IMR-90 (cell line): ENCODE results near the gene PRCD. TPM values are rescaled to one million over a fixed set of nuclear protein-coding genes. Genes with fewer than 3 reads are reported as not detected.

Experiments used
- ATAC-seq: fragments of 200-7000 bp; cut with Tn5 transposase; 2 replicates; pipeline ENCODE4 v1.9.1; 2020; ENCODE audit warnings: low read depth, mild to moderate bottlenecking, moderate library complexity
- BruUV-seq: library from RNA; stranded (reverse); fragments of 400-500 nt; replicated peaks from 2 replicates; lab custom pipeline; 2021; lab: Mats Ljungman, UMichigan
- CTCF ChIA-PET: fragments of 300-600 bp; formaldehyde crosslinking; extraction: SDS; loops from one replicate; lab custom pipeline; 2021; ENCODE audit warnings: antibody characterized with exemption; lab: Yijun Ruan, JAX
- POLR2A ChIA-PET: fragments of 300-600 bp; sonication (Branson Sonifier 250); formaldehyde crosslinking; loops from one replicate; lab custom pipeline; 2022; ENCODE audit warnings: antibody characterized with exemption; ENCODE audit not compliant: unreplicated experiment; lab: Charles Lee
- DNase-seq: peaks from one replicate; pipeline ENCODE4 v3.0.0; 2013
- H2AFZ ChIP-seq: replicated peaks from 2 replicates; pipeline ENCODE3; 2013; ENCODE audit warnings: low read length, mild to moderate bottlenecking; ENCODE audit not compliant: poor library complexity
- H2AK5ac ChIP-seq: 2 replicates; pipeline ENCODE4 v1.6.1; 2013; ENCODE audit warnings: low read depth, low read length, inconsistent platforms
- H2AK9ac ChIP-seq: replicated peaks from 2 replicates; pipeline ENCODE3; 2013; ENCODE audit warnings: mild to moderate bottlenecking, low read depth, low read length, moderate library complexity; ENCODE audit not compliant: poor library complexity
- H2BK120ac ChIP-seq: 2 replicates; pipeline ENCODE4 v1.6.1; 2013; ENCODE audit warnings: low read depth, low read length, inconsistent platforms
- H2BK15ac ChIP-seq: 3 replicates; pipeline ENCODE4 v1.6.1; 2013; ENCODE audit warnings: low read depth, low read length, inconsistent platforms
- H2BK20ac ChIP-seq: 2 replicates; pipeline ENCODE4 v1.6.1; 2013; ENCODE audit warnings: low read depth, mild to moderate bottlenecking, inconsistent platforms, low read length, moderate library complexity
- H2BK5ac ChIP-seq: 2 replicates; pipeline ENCODE4 v1.6.1; 2013; ENCODE audit warnings: mild to moderate bottlenecking, low read depth, low read length, inconsistent platforms; ENCODE audit not compliant: poor library complexity, severe bottlenecking
- H3K14ac ChIP-seq: replicated peaks from 2 replicates; pipeline ENCODE4 v1.6.1; 2013; ENCODE audit warnings: low read depth, low read length, inconsistent platforms
- H3K18ac ChIP-seq: 2 replicates; pipeline ENCODE4 v1.6.1; 2013; ENCODE audit warnings: low read depth, low read length, control low read depth
- H3K23ac ChIP-seq: 2 replicates; pipeline ENCODE4 v1.6.1; 2013; ENCODE audit warnings: low read depth, low read length, inconsistent platforms
- H3K27ac ChIP-seq: 2 replicates; pipeline ENCODE4 v1.5.1; 2013; ENCODE audit warnings: mild to moderate bottlenecking, control low read depth, low read length; ENCODE audit not compliant: insufficient read depth
- H3K27me3 ChIP-seq: 2 replicates; pipeline ENCODE4 v1.6.1; 2013; ENCODE audit warnings: low read length; ENCODE audit not compliant: control insufficient read depth, insufficient read depth
- H3K36me3 ChIP-seq: 2 replicates; pipeline ENCODE4 v1.6.1; 2013; ENCODE audit warnings: low read length, mixed read lengths; ENCODE audit not compliant: control insufficient read depth, insufficient read depth
- H3K4ac ChIP-seq: 2 replicates; pipeline ENCODE4 v1.6.1; 2013; ENCODE audit warnings: low read depth, low read length, inconsistent platforms
- H3K4me1 ChIP-seq: 2 replicates; pipeline ENCODE4 v1.6.1; 2013; ENCODE audit warnings: low read length, mixed read lengths; ENCODE audit not compliant: control insufficient read depth, insufficient read depth
- H3K4me2 ChIP-seq: 2 replicates; pipeline ENCODE4 v1.6.1; 2013; ENCODE audit warnings: low read depth, mild to moderate bottlenecking, control low read depth, low read length, moderate library complexity
- H3K4me3 ChIP-seq: 2 replicates; pipeline ENCODE4 v1.5.1; 2013; ENCODE audit warnings: low read depth, mild to moderate bottlenecking, control low read depth, low read length, moderate library complexity; ENCODE audit not compliant: insufficient read depth
- H3K56ac ChIP-seq: 2 replicates; pipeline ENCODE4 v1.6.1; 2013; ENCODE audit warnings: low read length, inconsistent platforms; ENCODE audit not compliant: insufficient read depth; ENCODE audit errors: extremely low read depth
- H3K79me1 ChIP-seq, 2 experiments: 2 replicates each; pipeline ENCODE4 v1.6.1; 2013; ENCODE audit warnings: low read length in 2 of 2, inconsistent platforms in 1 of 2, low read depth in 1 of 2
- H3K9ac ChIP-seq: 2 replicates; pipeline ENCODE4 v1.6.1; 2013; ENCODE audit warnings: low read depth, low read length, control low read depth
- H3K9me1 ChIP-seq: 2 replicates; pipeline ENCODE4 v1.6.1; 2013; ENCODE audit warnings: low read length, inconsistent platforms; ENCODE audit not compliant: insufficient read depth
- H3K9me3 ChIP-seq: 2 replicates; pipeline ENCODE4 v1.6.1; 2013; ENCODE audit warnings: low read length; ENCODE audit not compliant: control insufficient read depth, insufficient read depth
- H4K20me1 ChIP-seq: 2 replicates; pipeline ENCODE4 v1.6.1; 2013; ENCODE audit warnings: low read length, inconsistent platforms; ENCODE audit not compliant: insufficient read depth
- H4K5ac ChIP-seq: 2 replicates; pipeline ENCODE4 v1.6.1; 2013; ENCODE audit warnings: mild to moderate bottlenecking, low read depth, low read length, control low read depth
- H4K8ac ChIP-seq, 2 experiments: 2 replicates each; pipeline ENCODE4 v1.6.1; 2013; ENCODE audit warnings: low read depth in 2 of 2, low read length in 2 of 2, control low read depth in 1 of 2, inconsistent platforms in 1 of 2
- H4K91ac ChIP-seq: 2 replicates; pipeline ENCODE4 v1.6.1; 2013; ENCODE audit warnings: low read depth, low read length, inconsistent platforms; ENCODE audit not compliant: insufficient read depth
- BHLHE40 ChIP-seq: fragments of 150-350 bp; IDR thresholded peaks from 2 replicates; pipeline ENCODE4 v1.6.1; 2016; ENCODE audit warnings: mild to moderate bottlenecking, low read depth, low read length
- CEBPB ChIP-seq: IDR thresholded peaks from 2 replicates; pipeline ENCODE4 v1.6.1; 2012; ENCODE audit warnings: low read depth, low read length, improper control_type of control experiment
- CHD1 ChIP-seq: IDR thresholded peaks from 2 replicates; pipeline ENCODE4 v1.6.1; 2012; ENCODE audit warnings: low read depth, low read length, improper control_type of control experiment
- FOS ChIP-seq: fragments of 150-350 bp; IDR thresholded peaks from 2 replicates; pipeline ENCODE4 v1.6.1; 2016; ENCODE audit warnings: low read depth, low read length
- MAFK ChIP-seq: IDR thresholded peaks from 2 replicates; pipeline ENCODE4 v1.6.1; 2012; ENCODE audit warnings: low read depth, low read length, improper control_type of control experiment
- MAZ ChIP-seq: IDR thresholded peaks from 2 replicates; pipeline ENCODE4 v1.6.1; 2012; ENCODE audit warnings: low read depth, mild to moderate bottlenecking, low read length, improper control_type of control experiment, moderate library complexity, borderline replicate concordance
- MXI1 ChIP-seq: IDR thresholded peaks from 2 replicates; pipeline ENCODE4 v1.6.1; 2012; ENCODE audit warnings: low read depth, mild to moderate bottlenecking, low read length, moderate library complexity, borderline replicate concordance
- NFE2L2 ChIP-seq: fragments of 150-350 bp; IDR thresholded peaks from 2 replicates; pipeline ENCODE4 v1.6.1; 2016; ENCODE audit warnings: low read depth, mild to moderate bottlenecking, low read length
- POLR2A ChIP-seq: IDR thresholded peaks from 2 replicates; pipeline ENCODE4 v1.6.1; 2012; ENCODE audit warnings: mild to moderate bottlenecking, low read depth, low read length
- RAD21 ChIP-seq: IDR thresholded peaks from 2 replicates; pipeline ENCODE4 v1.6.1; 2012; ENCODE audit warnings: low read length, improper control_type of control experiment
- RCOR1 ChIP-seq: IDR thresholded peaks from 2 replicates; pipeline ENCODE4 v1.6.1; 2012; ENCODE audit warnings: mild to moderate bottlenecking, low read length, improper control_type of control experiment; ENCODE audit not compliant: insufficient replicate concordance
- RFX5 ChIP-seq: IDR thresholded peaks from 2 replicates; pipeline ENCODE4 v1.8.0; 2012; ENCODE audit warnings: low read depth, mild to moderate bottlenecking, low read length, moderate library complexity
- SMC3 ChIP-seq: fragments of 150-350 bp; IDR thresholded peaks from 2 replicates; pipeline ENCODE4 v1.6.1; 2016; ENCODE audit warnings: low read depth, mild to moderate bottlenecking, antibody characterized with exemption, low read length, moderate library complexity
- WGBS, 2 experiments: methylation state at CpG; one replicate each; pipeline versions ENCODE4 v1.1.5 to v1.1.7; 2013; ENCODE audit warnings: missing lambda C conversion rate in 2 of 2; ENCODE audit not compliant: insufficient read length in 1 of 2; ENCODE audit errors: extremely low coverage in 2 of 2; 5-methylcytosine and 5-hydroxymethylcytosine counted together
- dilution Hi-C: fragments of 300-500 bp; cut with HindIII; formaldehyde crosslinking; loops from one replicate; pipeline ENCODE4 v1.14.3; 2018; ENCODE audit warnings: low sequenced_read_pairs; ENCODE audit not compliant: unreplicated experiment
- in situ Hi-C: fragments of 300-500 bp; cut with MboI; formaldehyde crosslinking; loops from 3 replicates; pipeline ENCODE4 v1.14.3; 2019; ENCODE audit warnings: low sequenced_read_pairs, inconsistent platforms, mixed read lengths
- intact Hi-C: fragments of 100-400 bp; cut with micrococcal nuclease; formaldehyde crosslinking; loops from 2 replicates; pipeline ENCODE4 v1.10.0; 2022
- polyA plus RNA-seq, 3 experiments: library from polyadenylated mRNA; depleted of rRNA; stranded (reverse); fragments of >200 nt; gene quantifications; 2 replicates each; pipeline ENCODE4 v1.2.3, GENCODE V29; 2012; ENCODE audit warnings: low replicate concordance in 1 of 3
- total RNA-seq: library from RNA; depleted of rRNA; stranded (reverse); fragments of >200 nt; gene quantifications from 2 replicates; pipeline ENCODE4 v1.2.3, GENCODE V29; 2012
- TF ChIP-seq, protein P1 (sequence below): conservative IDR thresholded peaks from 2 replicates; pipeline ENCODE4 v1.5.1; 2012; ENCODE audit warnings: mild to moderate bottlenecking, low read depth, low read length, improper control_type of control experiment
- TF ChIP-seq, protein P2 (sequence below): fragments of 150-350 bp; IDR thresholded peaks from 2 replicates; pipeline ENCODE4 v1.6.1; 2017; ENCODE audit warnings: mild to moderate bottlenecking, antibody characterized with exemption, low read length, low read depth
- TF ChIP-seq, protein P3 (sequence below): fragments of 150-350 bp; IDR thresholded peaks from 2 replicates; pipeline ENCODE4 v1.6.1; 2016; ENCODE audit warnings: low read depth, mild to moderate bottlenecking, low read length, moderate library complexity, borderline replicate concordance

Gene PRCD
- total and polyA plus RNA-seq, 2 of the 4 experiments (the other 2 are of a cell fraction) = 0.32 TPM; not detected in 1

DNA sequence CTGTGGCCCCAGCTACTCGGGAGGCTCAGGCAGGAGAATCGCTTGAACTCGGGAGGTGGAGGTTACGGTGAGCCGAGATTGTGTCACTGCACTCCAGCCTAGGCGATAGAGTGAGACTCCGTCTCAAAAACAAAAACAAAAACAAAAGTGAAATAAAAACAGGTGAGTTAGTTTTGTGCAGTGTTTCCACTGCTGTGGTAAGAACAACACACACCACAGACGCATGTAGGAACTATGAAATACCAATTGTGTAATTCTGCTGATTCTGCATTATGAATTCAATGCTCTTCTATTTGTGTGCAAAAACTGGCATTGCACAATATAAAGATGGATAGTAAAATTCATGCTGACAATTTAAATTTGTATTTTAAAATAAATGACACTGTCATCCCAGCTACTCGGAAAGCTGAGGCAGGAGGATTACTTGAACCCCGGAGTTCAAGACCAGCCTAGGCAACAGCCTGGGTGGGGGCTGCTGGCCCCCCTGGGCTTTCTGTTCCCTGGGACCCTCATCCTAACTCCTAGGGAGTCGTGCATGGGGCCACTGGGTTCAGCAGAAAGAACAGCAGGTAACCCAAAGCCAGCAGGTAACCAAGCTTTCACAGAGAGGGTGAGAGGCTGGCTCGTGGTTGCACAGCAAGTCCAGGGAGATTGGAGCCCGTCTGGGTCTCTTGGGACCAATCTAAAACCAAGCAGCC lies 28.0 kb upstream of the PRCD start:
- no peaks in the 10 kb centered on the region for H3K9me3 ChIP-seq
- H2BK5ac ChIP-seq = no peak overlapping the region
- no peak overlapping the region for H2AK9ac ChIP-seq
- H3K27me3 ChIP-seq = peaks cover 11% of the 10 kb centered on the region
- no peaks in the 10 kb centered on the region for H3K79me1 ChIP-seq
- in situ Hi-C loops = no loop called here
- ChIA-PET CTCF (interaction anchor here (0.5 kb wide), 1 partner anchor 557 kb away, joined by 3 read pairs; no protein-coding TSS in a partner anchor), POLR2A (no interaction called here)
- H2AK5ac ChIP-seq = no peak overlapping the region
- no peak overlapping the region for H3K27ac ChIP-seq
- no peak overlapping the region for H4K5ac ChIP-seq
- no peak for TF ChIP-seq RAD21
- TF ChIP-seq MAFK = peak; percentile 94
- no peak for TF ChIP-seq MXI1
- TF ChIP-seq, protein P1, sequence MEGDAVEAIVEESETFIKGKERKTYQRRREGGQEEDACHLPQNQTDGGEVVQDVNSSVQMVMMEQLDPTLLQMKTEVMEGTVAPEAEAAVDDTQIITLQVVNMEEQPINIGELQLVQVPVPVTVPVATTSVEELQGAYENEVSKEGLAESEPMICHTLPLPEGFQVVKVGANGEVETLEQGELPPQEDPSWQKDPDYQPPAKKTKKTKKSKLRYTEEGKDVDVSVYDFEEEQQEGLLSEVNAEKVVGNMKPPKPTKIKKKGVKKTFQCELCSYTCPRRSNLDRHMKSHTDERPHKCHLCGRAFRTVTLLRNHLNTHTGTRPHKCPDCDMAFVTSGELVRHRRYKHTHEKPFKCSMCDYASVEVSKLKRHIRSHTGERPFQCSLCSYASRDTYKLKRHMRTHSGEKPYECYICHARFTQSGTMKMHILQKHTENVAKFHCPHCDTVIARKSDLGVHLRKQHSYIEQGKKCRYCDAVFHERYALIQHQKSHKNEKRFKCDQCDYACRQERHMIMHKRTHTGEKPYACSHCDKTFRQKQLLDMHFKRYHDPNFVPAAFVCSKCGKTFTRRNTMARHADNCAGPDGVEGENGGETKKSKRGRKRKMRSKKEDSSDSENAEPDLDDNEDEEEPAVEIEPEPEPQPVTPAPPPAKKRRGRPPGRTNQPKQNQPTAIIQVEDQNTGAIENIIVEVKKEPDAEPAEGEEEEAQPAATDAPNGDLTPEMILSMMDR = no peak
- peak; percentile 74; the same call in 1 of the 2 replicates for TF ChIP-seq CEBPB
- no peak for TF ChIP-seq RCOR1
- TF ChIP-seq RFX5 = no peak
- TF ChIP-seq, protein P2, sequence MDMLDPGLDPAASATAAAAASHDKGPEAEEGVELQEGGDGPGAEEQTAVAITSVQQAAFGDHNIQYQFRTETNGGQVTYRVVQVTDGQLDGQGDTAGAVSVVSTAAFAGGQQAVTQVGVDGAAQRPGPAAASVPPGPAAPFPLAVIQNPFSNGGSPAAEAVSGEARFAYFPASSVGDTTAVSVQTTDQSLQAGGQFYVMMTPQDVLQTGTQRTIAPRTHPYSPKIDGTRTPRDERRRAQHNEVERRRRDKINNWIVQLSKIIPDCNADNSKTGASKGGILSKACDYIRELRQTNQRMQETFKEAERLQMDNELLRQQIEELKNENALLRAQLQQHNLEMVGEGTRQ = no peak
- no peak for TF ChIP-seq SMC3
- no peak for TF ChIP-seq BHLHE40
- no peak for TF ChIP-seq POLR2A
- TF ChIP-seq, protein P3, sequence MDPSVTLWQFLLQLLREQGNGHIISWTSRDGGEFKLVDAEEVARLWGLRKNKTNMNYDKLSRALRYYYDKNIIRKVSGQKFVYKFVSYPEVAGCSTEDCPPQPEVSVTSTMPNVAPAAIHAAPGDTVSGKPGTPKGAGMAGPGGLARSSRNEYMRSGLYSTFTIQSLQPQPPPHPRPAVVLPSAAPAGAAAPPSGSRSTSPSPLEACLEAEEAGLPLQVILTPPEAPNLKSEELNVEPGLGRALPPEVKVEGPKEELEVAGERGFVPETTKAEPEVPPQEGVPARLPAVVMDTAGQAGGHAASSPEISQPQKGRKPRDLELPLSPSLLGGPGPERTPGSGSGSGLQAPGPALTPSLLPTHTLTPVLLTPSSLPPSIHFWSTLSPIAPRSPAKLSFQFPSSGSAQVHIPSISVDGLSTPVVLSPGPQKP = no peak
- no peak for TF ChIP-seq FOS
- no peak for TF ChIP-seq NFE2L2
- no peak for TF ChIP-seq CHD1
- TF ChIP-seq MAZ = no peak
- no peak overlapping the region for H2AFZ ChIP-seq
- H3K4ac ChIP-seq = no peak overlapping the region
- dilution Hi-C loops = no loop called here
- no peak overlapping the region for H3K14ac ChIP-seq
- no peak overlapping the region for H4K8ac ChIP-seq
- H2BK15ac ChIP-seq = no peak overlapping the region
- no peak for DNase-seq
- H4K91ac ChIP-seq = no peak overlapping the region
- WGBS, 2 experiments = 92% methylated on average over 6 of the region's 13 CpGs; no CpG with 5 or more reads in 1 of the 2 experiments
- H3K4me3 ChIP-seq = no peak overlapping the region
- H2BK120ac ChIP-seq = no peak overlapping the region
- no peak overlapping the region for H3K23ac ChIP-seq
- H4K20me1 ChIP-seq = no peaks in the 10 kb centered on the region
- H2BK20ac ChIP-seq = no peak overlapping the region
- BruUV-seq = no TSS peak
- H3K4me1 ChIP-seq = peaks cover 10% of the 10 kb centered on the region
- H3K9ac ChIP-seq = no peak overlapping the region
- no peak overlapping the region for H3K56ac ChIP-seq
- intact Hi-C loops = no loop called here
- ATAC-seq = no peak
- H3K9me1 ChIP-seq = 0 out of 2 replicates have a peak, but pooled peaks cover 5% of the 10 kb centered on the region
- H3K36me3 ChIP-seq = no peaks in the 10 kb centered on the region
- no peak overlapping the region for H3K4me2 ChIP-seq
- no peak overlapping the region for H3K18ac ChIP-seq
